HUES6 (cell line): Measurements from ENCODE around the gene PDGFB.

Source experiments
- H3K27ac ChIP-seq: 2 replicates; pipeline ENCODE4 v1.7.0; 2013; ENCODE audit warnings: low read depth, mild to moderate bottlenecking, low read length, inconsistent platforms
- H3K27me3 ChIP-seq: 2 replicates; pipeline ENCODE4 v1.6.1; 2013; ENCODE audit warnings: low read length; ENCODE audit not compliant: control insufficient read depth, insufficient read depth
- H3K36me3 ChIP-seq: 2 replicates; pipeline ENCODE4 v1.6.1; 2013; ENCODE audit warnings: low read length; ENCODE audit not compliant: control insufficient read depth, insufficient read depth
- H3K4me1 ChIP-seq: 2 replicates; pipeline ENCODE4 v1.6.1; 2013; ENCODE audit warnings: low read length; ENCODE audit not compliant: control insufficient read depth, insufficient read depth
- H3K4me3 ChIP-seq: 2 replicates; pipeline ENCODE4 v1.5.1; 2013; ENCODE audit warnings: low read depth, low read length
- H3K9ac ChIP-seq: one replicate; pipeline ENCODE4 v1.6.1; 2013; ENCODE audit warnings: mild to moderate bottlenecking, low read length
- H3K9me3 ChIP-seq: 2 replicates; pipeline ENCODE4 v1.6.1; 2013; ENCODE audit warnings: low read depth, low read length; ENCODE audit not compliant: control insufficient read depth, insufficient read depth

The PDGFB gene

DNA sequence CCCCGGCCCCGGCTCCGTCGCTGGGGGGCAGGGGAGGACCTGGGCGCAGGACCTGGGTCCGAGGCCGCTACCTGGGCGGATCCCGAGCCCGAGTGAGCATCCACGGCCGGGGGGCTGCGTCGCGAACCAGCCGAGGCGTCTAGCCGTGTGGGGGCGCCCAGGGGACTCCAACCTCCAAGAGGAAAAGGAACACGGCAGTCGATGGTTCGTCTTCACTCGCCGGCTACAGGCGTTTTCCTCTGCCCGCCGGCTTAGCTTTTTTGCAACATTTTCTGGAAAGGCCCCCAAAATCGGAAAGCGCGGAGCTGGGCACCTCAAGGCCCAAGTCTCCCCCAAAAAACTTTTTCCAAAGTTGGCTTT is 666 bp downstream of the PDGFB start:
- Histone ChIP-seq H3K4me1 (peaks cover 17% of the 10 kb centered on the region), H3K27ac (no peak overlapping the region), H3K4me3 (peak overlapping the region; percentile 65), H3K27me3 (peaks cover 92% of the 10 kb centered on the region), H3K9me3 (no peaks in the 10 kb centered on the region), H3K9ac (peak overlapping the region; percentile 41), H3K36me3 (no peaks in the 10 kb centered on the region)

GRCh38 chr22:39243439-39244135 is 1.2 kb downstream of the PDGFB start:
- no peaks in the 10 kb centered on the region for H3K36me3 ChIP-seq
- H3K4me3 ChIP-seq = peak overlapping the region; percentile 65
- peaks cover 17% of the 10 kb centered on the region for H3K4me1 ChIP-seq
- H3K27me3 ChIP-seq = peaks cover 91% of the 10 kb centered on the region
- H3K27ac ChIP-seq = no peak overlapping the region
- no peaks in the 10 kb centered on the region for H3K9me3 ChIP-seq
- H3K9ac ChIP-seq = peak overlapping the region; percentile 15

DNA sequence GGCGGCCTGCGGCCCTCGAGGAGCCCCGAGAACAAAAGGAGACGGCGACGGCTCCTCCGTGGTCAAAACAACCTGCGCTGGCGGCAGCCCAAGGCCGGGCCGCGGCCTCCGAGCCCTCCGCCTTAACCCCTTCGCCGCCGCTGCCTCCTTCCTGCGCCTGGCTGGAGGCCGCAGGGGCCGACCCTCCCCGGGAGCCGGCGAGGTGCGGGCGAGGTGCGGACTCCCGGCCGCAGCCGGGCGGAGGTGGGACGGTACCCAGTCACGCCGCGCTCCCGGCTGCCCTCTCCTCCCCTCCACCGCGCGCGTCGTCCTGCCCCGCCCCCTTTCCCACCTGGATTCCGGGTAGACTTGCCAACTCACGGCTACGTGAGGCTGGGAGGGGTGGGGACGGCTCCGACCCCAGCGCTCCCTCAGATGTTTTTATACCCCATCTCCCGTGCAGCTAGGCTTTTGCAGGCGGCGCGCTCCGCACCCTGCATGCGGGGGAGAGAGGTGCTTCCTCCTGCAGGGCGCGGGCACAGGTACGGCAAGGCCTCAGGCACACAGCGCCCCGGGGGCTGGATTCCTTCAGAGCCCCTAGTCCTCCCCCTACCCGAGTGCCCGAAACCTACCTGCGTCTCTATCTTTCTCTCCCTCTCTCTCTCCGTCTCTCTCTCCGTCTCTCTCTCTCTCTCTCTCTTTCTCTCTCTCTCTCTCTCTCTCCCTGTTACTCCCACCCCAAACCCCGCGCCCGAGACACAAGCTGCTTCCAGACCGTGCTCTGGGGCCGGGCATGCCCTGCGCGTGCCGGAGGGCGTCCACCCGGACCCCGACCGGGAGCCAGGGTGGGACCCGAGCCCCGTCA is 2.0 kb downstream of the PDGFB start:
- Histone ChIP-seq H3K9ac (peak overlapping the region; percentile 15), H3K4me3 (peak overlapping the region; percentile 65), H3K4me1 (peaks cover 17% of the 10 kb centered on the region), H3K36me3 (no peaks in the 10 kb centered on the region), H3K27me3 (peaks cover 94% of the 10 kb centered on the region), H3K27ac (no peak overlapping the region), H3K9me3 (no peaks in the 10 kb centered on the region)

GRCh38 chr22:39241794-39242594 is 2.8 kb downstream of the PDGFB start:
- peaks cover 92% of the 10 kb centered on the region for H3K27me3 ChIP-seq
- H3K36me3 ChIP-seq = no peaks in the 10 kb centered on the region
- peak overlapping the region; percentile 65 for H3K4me3 ChIP-seq
- no peaks in the 10 kb centered on the region for H3K9me3 ChIP-seq
- H3K27ac ChIP-seq = no peak overlapping the region
- H3K9ac ChIP-seq = no peak overlapping the region
- H3K4me1 ChIP-seq = peaks cover 23% of the 10 kb centered on the region

DNA sequence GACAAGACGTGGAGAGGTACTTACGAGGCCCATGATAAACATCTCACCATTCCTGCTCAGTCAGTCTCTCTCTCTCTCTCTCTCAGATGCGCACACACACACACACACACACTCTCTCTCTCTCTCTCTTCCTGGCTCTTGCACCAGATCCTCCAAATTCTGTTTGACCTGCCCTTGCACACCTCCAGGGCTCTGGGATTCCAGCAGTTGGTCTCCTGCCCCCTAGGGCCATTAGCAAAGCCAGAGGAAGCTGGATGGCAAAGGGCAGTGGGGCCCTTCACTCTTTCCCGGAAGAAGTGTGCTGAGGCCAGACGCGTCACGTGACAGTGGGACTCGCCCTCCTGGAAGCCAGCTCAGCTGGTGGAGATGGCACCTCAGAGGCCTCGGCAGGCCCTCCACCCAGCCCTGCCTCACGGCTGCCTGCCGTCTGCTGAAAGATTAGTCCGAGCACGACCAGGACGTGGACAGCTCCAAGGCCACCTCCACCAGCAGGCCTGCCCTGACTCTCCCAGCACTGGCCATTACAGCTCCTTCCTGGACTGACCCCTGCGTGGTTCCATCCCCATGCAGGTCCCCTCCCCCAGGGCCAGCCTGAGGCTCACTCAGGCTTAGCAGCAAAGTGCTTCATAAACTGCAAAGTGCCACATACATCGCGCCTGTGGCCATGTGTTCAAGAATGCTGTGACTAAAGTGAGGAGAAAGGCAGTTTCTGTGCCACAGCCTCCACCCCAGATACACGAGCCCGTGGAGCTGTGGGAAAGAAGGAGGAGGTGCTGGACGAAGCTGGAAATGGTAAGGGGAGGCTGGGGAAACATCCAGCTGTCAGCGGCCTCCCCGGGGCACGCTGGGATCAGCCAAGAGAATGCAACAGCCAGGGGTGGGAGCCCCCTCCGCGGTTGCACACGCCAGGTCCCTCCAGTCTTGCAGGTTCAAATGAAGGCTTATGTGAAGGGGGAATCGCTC is 3.7 kb downstream of the PDGFB start:
- Histone ChIP-seq H3K4me3 (peak overlapping the region; percentile 65), H3K36me3 (no peaks in the 10 kb centered on the region), H3K9ac (no peak overlapping the region), H3K27me3 (peaks cover 87% of the 10 kb centered on the region), H3K4me1 (peaks cover 31% of the 10 kb centered on the region), H3K27ac (no peak overlapping the region), H3K9me3 (no peaks in the 10 kb centered on the region)

GRCh38 chr22:39239561-39240423 is 5.0 kb downstream of the PDGFB start:
- H3K4me3 ChIP-seq = no peak overlapping the region
- no peak overlapping the region for H3K27ac ChIP-seq
- H3K4me1 ChIP-seq = peaks cover 40% of the 10 kb centered on the region
- no peaks in the 10 kb centered on the region for H3K9me3 ChIP-seq
- H3K9ac ChIP-seq = no peak overlapping the region
- peaks cover 74% of the 10 kb centered on the region for H3K27me3 ChIP-seq
- no peaks in the 10 kb centered on the region for H3K36me3 ChIP-seq

DNA sequence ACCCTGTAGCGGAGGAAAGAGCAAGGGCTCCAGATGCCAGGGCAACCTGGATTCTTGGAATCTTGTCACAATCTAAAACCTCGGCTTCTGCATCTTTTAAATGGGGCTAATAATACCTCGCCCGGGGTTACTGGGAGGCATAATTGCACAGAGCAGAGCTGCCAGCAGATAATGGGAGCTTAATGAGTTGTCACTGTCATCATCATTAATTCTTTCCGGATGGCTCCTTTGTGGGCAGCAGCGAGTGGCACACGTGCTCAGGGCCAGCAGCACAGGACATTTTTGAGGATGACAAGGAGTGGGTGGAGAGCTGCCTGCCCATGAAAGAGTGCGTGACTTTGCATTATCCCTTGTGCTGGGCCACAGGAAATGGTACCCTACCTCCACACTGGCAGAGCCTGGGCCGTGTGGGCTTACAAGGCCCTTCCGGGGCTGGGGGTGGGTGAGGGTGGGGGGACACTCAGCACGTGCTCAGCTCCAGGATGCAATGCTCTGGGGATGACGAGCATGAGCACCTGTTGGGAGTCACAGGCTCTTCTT is 5.7 kb downstream of the PDGFB start:
- no peak overlapping the region for H3K9ac ChIP-seq
- H3K4me3 ChIP-seq = no peak overlapping the region
- peaks cover 67% of the 10 kb centered on the region for H3K27me3 ChIP-seq
- H3K9me3 ChIP-seq = no peaks in the 10 kb centered on the region
- H3K36me3 ChIP-seq = no peaks in the 10 kb centered on the region
- no peak overlapping the region for H3K27ac ChIP-seq
- H3K4me1 ChIP-seq = peaks cover 47% of the 10 kb centered on the region

- Histone ChIP-seq H3K9me3 (no peaks in the 10 kb centered on the region), H3K27ac (no peak overlapping the region), H3K27me3 (peaks cover 63% of the 10 kb centered on the region), H3K4me3 (no peak overlapping the region), H3K4me1 (peaks cover 49% of the 10 kb centered on the region), H3K36me3 (no peaks in the 10 kb centered on the region), H3K9ac (no peak overlapping the region)
Observed at GRCh38 chr22:39238561-39238960, 6.2 kb downstream of the PDGFB start.

GRCh38 chr22:39238101-39238466 is 6.7 kb downstream of the PDGFB start:
- H3K9ac ChIP-seq = no peak overlapping the region

More at GRCh38 chr22:39238101-39238466, 6.7 kb downstream of the PDGFB start:
- H3K9me3 ChIP-seq = no peaks in the 10 kb centered on the region
- no peak overlapping the region for H3K4me3 ChIP-seq
- no peak overlapping the region for H3K27ac ChIP-seq
- peaks cover 53% of the 10 kb centered on the region for H3K4me1 ChIP-seq
- peaks cover 58% of the 10 kb centered on the region for H3K27me3 ChIP-seq
- no peaks in the 10 kb centered on the region for H3K36me3 ChIP-seq
